ENCODE measurements around the gene MRPS18B.

GRCh38 chr6:30635834-30636233, 18.2 kb downstream of the MRPS18B start:
- TF ChIP-seq POLR2A (IDR thresholded peaks at IDR 0.05; ENCODE audit: low read depth, low read length) (no peak), TAF1 (IDR thresholded peaks at IDR 0.05; ENCODE audit: borderline replicate concordance, low read depth, low read length) (no peak), POLR2AphosphoS5 (IDR thresholded peaks at IDR 0.05; ENCODE audit: low read depth, low read length) (no peak)
